Stimulated activated naive CD8-positive, alpha-beta T cell treated with anti-CD3 and anti-CD28 coated beads, Interleukin-15, Interleukin-2, amounts not matched to agents 100 ng/mL and 50 ng/mL, for 24 hours (primary cell): Measurements from ENCODE around the gene MACO1.

Source experiments
- H3K27ac Mint-ChIP-seq: one replicate; pipeline ENCODE4 v1.8.0; 2021; ENCODE audit warnings: mild to moderate bottlenecking, mixed read lengths
- H3K27me3 Mint-ChIP-seq: one replicate; pipeline ENCODE4 v1.8.0; 2021; ENCODE audit warnings: mixed read lengths
- H3K36me3 Mint-ChIP-seq: one replicate; pipeline ENCODE4 v1.8.0; 2021; ENCODE audit warnings: low read depth, mixed read lengths
- H3K4me1 Mint-ChIP-seq: one replicate; pipeline ENCODE4 v1.8.0; 2021; ENCODE audit warnings: low read depth, mixed read lengths
- H3K4me3 Mint-ChIP-seq: one replicate; pipeline ENCODE4 v1.8.0; 2021; ENCODE audit warnings: mild to moderate bottlenecking, mixed read lengths
- H3K9me3 Mint-ChIP-seq: one replicate; pipeline ENCODE4 v1.8.0; 2021; ENCODE audit warnings: mixed read lengths

MACO1 gene

GRCh38 chr1:25527946-25528595, 97.4 kb downstream of the MACO1 start:
- Mint-ChIP-seq H3K27me3 (no peaks in the 10 kb centered on the region), H3K9me3 (peaks cover 10% of the 10 kb centered on the region), H3K4me1 (no peaks in the 10 kb centered on the region), H3K27ac (no peak overlapping the region), H3K36me3 (no peaks in the 10 kb centered on the region), H3K4me3 (no peak overlapping the region)

DNA sequence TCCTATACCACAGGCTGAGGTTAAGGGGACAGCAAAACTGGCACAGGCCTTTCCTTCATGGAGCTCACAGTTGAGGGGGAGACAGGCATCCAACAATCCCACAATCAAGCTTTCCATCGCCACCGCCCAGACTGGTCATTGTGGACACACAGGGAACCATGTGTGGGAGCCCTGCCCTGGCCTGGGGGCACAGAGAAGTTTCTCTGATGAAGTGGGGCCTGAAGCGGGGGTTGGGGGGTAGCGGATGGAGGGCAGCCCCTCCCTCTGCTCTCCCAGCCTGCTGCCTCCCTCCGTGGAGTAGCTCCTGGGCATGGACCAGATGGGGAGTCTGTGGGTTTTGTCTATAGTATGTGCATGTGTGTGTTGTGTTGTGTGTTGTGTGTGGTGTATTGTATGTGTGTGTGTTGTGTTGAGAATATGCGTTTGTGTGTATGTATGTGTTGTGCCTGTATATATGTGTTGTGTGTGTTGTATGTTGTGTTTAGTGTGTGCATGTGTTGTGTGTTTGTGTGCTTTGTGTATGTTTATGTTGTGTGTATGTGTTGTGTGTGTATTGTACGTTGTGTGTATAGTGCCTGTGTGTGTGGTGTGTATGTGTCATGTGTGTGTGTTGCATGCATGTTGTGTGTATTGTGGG, 98.3 kb downstream of the MACO1 start:
- Mint-ChIP-seq H3K36me3 (no peaks in the 10 kb centered on the region), H3K27me3 (no peaks in the 10 kb centered on the region), H3K9me3 (peaks cover 10% of the 10 kb centered on the region)

DNA sequence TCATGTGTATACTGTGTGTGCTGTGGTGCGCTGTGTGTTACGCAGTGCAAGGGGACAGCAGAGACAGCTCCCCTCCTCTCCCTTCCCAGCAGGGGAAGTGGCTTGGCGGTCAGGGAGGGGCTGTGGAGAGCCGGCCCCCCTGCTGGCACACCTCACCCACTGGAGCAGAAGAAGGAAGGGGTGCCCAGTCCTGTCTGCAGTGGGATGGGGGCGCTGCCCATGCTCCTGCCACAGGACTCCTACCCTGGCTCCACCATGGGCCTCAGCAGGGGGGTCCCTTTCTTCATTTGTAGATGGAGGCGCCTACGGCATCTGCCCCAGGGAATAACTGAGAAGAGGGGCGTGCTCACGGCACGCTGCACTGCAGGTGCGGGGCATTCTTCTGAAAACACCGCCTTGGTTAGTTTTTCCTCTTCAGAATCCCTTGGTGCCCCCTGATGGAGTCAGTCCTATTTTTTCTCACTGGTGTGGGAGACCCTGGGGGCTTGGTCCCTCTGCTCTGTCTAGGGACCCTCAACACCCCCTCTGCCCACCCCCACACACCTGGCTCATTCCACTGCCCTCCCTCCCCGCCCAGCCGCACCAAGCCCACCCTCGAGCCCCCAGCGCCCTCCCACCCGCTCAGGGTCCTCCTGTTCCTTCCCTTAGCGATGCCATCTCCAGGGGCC, 99.0 kb downstream of the MACO1 start:
- Mint-ChIP-seq H3K27me3 (no peaks in the 10 kb centered on the region), H3K9me3 (peaks cover 10% of the 10 kb centered on the region), H3K27ac (no peak overlapping the region), H3K4me3 (no peak overlapping the region), H3K36me3 (no peaks in the 10 kb centered on the region), H3K4me1 (no peaks in the 10 kb centered on the region)

More for the DNA sequence above, 98.3 kb downstream of the MACO1 start:
- H3K4me1 Mint-ChIP-seq, result no peaks in the 10 kb centered on the region
- H3K27ac Mint-ChIP-seq, result peak overlapping the region; percentile 38
- no peak overlapping the region for H3K4me3 Mint-ChIP-seq

DNA sequence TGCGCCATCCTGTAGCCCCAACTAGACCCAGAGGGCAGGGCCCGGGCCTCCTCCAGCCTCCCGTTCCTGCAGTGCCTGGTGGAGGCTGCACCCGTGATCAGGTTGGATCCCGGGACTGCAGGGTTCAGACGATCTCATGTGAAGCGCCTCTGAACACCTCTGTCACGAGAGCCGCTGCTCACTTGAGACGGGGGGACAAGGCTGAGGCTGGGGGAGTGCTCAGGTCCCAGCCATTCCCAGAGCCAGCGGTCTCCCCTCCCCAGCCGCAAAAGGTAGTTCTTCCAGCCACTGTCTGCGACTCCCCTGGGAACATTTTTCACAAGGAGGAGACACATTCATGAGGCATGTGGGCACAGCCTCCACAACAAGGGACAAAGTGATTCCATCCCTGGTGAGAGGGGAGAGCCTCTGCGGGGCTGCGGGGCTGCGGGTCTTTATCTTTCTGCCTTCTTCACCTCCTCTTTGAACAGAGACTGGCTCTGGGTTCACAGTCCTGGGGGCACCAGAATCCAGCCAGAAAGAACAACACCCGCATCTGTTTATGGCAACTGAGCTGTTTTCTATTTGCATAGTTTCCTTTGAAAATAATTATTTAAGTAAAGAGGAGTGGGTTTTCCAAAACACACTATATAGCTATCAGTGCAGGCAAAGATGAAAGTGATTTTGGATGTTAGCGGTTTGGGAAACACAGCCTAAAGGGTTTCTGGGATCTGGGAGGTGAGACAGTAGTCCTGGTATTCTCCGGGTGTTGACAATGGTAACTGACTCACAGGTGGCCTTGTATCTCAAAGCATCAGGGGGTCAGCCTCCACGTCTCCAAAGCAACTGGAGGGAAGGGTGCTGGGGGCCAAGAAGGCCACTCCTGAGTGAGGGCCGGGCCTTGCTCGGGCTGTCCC, 99.7 kb downstream of the MACO1 start:
- no peak overlapping the region for H3K4me3 Mint-ChIP-seq
- H3K36me3 Mint-ChIP-seq, result no peaks in the 10 kb centered on the region
- H3K27me3 Mint-ChIP-seq, result no peaks in the 10 kb centered on the region
- peaks cover 6% of the 10 kb centered on the region for H3K9me3 Mint-ChIP-seq
- H3K4me1 Mint-ChIP-seq, result no peaks in the 10 kb centered on the region
- no peak overlapping the region for H3K27ac Mint-ChIP-seq

DNA sequence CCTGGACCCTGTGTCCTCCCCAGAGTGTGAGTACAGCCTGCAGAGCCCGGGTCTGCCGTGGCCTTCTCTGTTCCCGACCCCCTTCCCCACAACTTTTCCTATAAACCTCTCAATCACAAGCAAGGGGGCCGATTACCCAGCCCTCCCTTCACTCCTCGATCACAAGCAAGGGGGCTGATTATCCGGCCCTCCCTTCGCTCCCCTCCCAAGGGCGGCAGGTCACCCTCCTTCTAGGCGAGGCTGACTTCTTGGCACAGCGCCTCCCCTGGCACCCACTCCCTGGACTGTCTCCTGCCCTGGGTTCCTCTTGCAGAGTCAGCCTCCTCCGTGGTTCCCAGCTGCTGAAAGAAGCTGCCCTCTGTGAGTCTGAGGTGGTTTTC, 100.4 kb downstream of the MACO1 start:
- Mint-ChIP-seq H3K27me3 (no peaks in the 10 kb centered on the region), H3K9me3 (peaks cover 4% of the 10 kb centered on the region), H3K36me3 (no peaks in the 10 kb centered on the region), H3K4me1 (no peaks in the 10 kb centered on the region), H3K27ac (no peak overlapping the region), H3K4me3 (no peak overlapping the region)

DNA sequence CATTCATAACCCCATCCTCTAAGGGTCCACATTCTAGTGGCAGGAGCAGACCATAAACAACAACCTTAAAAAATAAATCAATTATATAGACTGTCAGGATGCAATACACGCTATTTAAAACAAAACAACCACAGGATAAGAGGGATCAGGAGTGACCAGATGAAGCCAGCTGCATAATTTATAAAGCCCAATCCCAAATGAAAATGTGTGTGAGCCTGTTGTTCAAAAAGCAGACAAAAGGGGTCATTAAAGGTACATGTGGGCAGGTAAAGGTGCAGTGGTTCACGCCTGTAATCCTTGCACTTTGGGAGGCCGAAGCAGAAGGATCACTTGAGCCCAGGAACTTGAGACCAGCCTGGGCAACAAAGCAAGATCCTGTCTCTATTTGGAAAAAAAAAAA, 102.3 kb downstream of the MACO1 start:
- no peaks in the 10 kb centered on the region for H3K36me3 Mint-ChIP-seq
- no peak overlapping the region for H3K27ac Mint-ChIP-seq
- H3K4me3 Mint-ChIP-seq, result no peak overlapping the region
- H3K27me3 Mint-ChIP-seq, result no peaks in the 10 kb centered on the region
- peaks cover 4% of the 10 kb centered on the region for H3K9me3 Mint-ChIP-seq
- no peaks in the 10 kb centered on the region for H3K4me1 Mint-ChIP-seq

DNA sequence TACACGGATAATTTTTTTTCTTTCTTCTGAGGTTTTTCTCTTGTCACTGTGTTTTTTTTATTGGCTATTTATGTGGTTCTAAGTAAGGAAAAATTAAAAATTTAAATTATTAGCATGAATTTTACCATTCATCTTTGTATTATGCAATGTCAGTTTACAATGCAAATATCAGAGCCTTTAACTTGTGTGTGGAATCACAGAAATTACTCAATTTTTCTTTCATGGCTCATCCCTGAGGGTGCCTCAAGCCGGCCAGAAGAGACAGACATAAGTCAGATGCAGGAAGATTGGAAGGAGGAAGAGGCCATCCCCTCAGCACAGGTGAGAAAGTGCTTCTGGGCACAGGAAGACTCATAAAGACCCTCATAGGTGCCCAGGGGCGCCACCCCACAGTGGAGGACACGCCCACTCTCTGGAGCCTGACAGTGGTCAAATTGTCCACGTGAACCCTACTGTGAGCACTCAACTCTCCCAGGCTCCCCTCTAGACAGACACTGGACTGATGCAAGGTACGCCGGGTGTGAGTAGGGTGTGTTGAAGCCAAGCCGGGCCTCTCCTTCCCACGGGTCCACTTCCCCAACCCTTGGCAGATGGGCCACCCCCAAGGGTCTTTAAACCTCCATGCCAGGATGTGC, 103.2 kb downstream of the MACO1 start:
- no peaks in the 10 kb centered on the region for H3K27me3 Mint-ChIP-seq

DNA sequence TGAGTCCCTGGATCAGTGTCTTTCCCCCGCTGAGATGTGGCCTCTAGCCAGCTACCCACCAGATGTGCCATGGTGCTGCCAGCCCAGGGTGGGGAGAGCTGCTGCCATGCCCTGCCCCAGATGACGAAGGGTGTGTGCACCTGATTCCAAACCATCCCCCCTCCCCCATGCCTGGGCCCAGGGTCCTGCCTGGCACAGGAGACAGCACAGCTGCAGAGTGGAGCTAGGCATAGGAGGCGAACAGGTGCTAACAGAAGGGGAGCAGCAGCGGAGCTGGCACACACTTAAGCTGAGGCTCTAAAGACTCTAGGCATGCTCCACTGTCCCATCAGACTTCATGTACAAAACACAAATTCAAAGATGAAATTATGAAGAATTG, 103.7 kb downstream of the MACO1 start:
- H3K4me3 Mint-ChIP-seq, result no peak overlapping the region
- no peaks in the 10 kb centered on the region for H3K36me3 Mint-ChIP-seq
- H3K27ac Mint-ChIP-seq, result no peak overlapping the region
- peaks cover 4% of the 10 kb centered on the region for H3K4me1 Mint-ChIP-seq
- H3K9me3 Mint-ChIP-seq, result no peaks in the 10 kb centered on the region
- no peaks in the 10 kb centered on the region for H3K27me3 Mint-ChIP-seq

More for the DNA sequence above, 103.2 kb downstream of the MACO1 start:
- H3K27ac Mint-ChIP-seq, result no peak overlapping the region
- peaks cover 4% of the 10 kb centered on the region for H3K9me3 Mint-ChIP-seq
- H3K4me1 Mint-ChIP-seq, result peaks cover 4% of the 10 kb centered on the region
- H3K4me3 Mint-ChIP-seq, result no peak overlapping the region
- no peaks in the 10 kb centered on the region for H3K36me3 Mint-ChIP-seq

DNA sequence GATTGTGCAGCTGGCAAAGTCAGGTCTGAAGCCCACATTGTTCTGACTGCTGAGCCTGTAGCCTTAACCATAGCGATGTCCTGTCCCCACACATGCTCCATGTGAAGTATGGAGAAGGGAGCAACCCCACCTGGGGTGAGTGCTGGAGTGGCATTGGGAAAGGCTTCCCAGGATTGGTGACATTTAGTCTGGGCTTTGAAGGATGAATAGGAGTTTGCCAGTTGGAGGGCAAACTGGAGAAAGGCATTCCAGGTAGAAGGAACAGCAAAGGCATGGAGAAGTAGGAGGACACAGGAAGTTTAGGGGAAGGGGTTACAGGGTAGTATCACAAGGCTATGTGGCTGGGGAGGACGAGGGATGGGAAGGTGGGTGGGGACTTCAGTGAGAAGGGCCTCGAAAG, 105.4 kb downstream of the MACO1 start:
- Mint-ChIP-seq H3K36me3 (no peaks in the 10 kb centered on the region), H3K4me3 (no peak overlapping the region), H3K27me3 (no peaks in the 10 kb centered on the region), H3K4me1 (peaks cover 4% of the 10 kb centered on the region), H3K9me3 (no peaks in the 10 kb centered on the region), H3K27ac (no peak overlapping the region)

DNA sequence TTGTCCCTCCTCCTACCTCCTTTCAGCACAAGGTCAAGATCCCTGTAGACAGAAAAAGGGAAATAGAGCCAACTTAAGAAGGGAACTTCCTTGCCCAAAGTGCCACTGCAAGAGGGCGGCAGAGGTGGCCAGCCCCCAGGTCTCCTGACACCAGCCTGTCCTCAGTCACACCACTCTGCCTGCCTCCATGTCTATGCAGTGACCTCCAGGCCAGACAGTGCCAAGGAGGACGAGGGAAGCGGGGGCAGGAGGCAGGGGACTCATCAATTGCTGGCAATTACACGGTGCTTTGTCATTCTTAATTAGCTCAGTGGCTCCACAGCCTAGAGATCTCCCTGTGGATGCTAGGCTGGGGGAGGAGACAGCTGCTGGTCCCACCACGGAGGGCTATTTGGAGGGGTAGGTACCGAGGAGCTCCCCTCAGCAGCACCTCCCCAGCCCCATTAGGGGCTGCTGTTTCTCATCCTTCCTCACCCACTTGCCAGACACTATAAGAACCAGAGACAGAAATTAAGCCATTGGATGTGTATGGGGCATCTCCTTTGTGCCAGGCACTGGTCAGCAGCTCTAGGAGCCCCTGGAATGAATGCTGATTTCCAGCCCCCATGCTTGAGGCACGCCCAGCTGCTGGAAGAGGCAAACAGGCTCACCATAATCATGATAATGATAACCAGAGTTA, 106.6 kb downstream of the MACO1 start:
- Mint-ChIP-seq H3K4me1 (peaks cover 4% of the 10 kb centered on the region), H3K27me3 (no peaks in the 10 kb centered on the region), H3K4me3 (no peak overlapping the region), H3K36me3 (no peaks in the 10 kb centered on the region), H3K9me3 (no peaks in the 10 kb centered on the region), H3K27ac (no peak overlapping the region)

GRCh38 chr1:25538191-25538767, 107.6 kb downstream of the MACO1 start:
- Mint-ChIP-seq H3K27me3 (no peaks in the 10 kb centered on the region), H3K4me3 (no peak overlapping the region), H3K9me3 (no peaks in the 10 kb centered on the region), H3K36me3 (no peaks in the 10 kb centered on the region), H3K4me1 (peaks cover 7% of the 10 kb centered on the region), H3K27ac (no peak overlapping the region)

DNA sequence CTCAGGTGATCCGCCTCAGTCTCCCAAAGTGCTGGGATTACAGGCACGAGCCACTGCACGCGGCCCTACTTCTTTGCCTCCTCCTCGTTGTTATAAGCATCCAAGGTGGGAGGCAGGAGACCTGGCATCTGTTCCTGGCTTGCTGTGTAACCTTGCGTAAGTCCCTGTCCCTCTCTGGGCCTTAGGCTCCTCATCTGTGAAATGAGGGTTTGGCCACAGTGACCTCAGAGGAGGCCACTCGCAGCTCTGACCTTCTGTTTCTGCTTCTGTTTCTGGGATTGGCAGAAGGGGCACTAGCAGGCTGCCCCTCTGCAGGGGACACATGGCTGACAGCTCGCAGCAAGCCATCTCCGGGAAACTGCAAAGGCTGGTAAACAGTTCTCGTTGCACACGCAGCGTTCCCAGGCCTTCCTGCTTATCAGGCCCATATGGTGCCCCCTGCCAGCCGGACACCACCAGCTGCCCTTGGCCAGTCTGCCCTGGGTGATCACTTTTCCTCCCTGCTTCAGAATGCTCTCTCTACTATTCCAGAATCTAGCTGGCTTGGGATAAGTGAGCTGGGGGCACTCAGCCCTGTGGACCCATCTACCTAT, 110.1 kb downstream of the MACO1 start:
- H3K4me1 Mint-ChIP-seq, result peaks cover 23% of the 10 kb centered on the region
- H3K27ac Mint-ChIP-seq, result no peak overlapping the region
- no peak overlapping the region for H3K4me3 Mint-ChIP-seq
- H3K9me3 Mint-ChIP-seq, result no peaks in the 10 kb centered on the region
- no peaks in the 10 kb centered on the region for H3K27me3 Mint-ChIP-seq
- H3K36me3 Mint-ChIP-seq, result no peaks in the 10 kb centered on the region

DNA sequence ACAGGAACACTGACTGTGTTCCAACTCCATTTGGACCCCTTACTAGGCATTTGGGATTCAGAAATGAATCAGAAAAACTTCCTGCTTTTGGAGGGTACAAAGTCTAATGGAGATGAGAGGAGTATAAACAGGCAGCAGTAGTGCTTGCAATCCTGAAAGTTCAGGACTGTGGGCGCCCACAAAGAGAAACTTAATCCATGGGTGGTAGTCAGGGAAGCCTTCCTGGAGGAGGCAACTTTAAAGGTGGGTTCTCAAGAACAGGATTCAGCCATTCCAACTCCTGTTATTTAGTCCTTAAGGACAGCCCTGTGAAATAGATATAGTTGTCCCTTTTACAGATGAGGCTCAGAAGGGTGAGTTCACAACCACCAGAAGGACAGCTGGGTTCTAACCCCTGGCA, 110.7 kb downstream of the MACO1 start:
- no peaks in the 10 kb centered on the region for H3K9me3 Mint-ChIP-seq

More for the DNA sequence above, 110.7 kb downstream of the MACO1 start:
- H3K27ac Mint-ChIP-seq, result no peak overlapping the region
- no peaks in the 10 kb centered on the region for H3K36me3 Mint-ChIP-seq
- H3K27me3 Mint-ChIP-seq, result no peaks in the 10 kb centered on the region
- peaks cover 24% of the 10 kb centered on the region for H3K4me1 Mint-ChIP-seq
- no peak overlapping the region for H3K4me3 Mint-ChIP-seq
